ENCODE results near the gene CD1E. TPM values are rescaled to one million over a fixed set of nuclear protein-coding genes. Genes with fewer than 3 reads are reported as not detected.

CD1E gene
- total and polyA plus RNA-seq, 2 of the 4 experiments (the other 2 are of a cell fraction): not detected

- H3K4ac ChIP-seq (ENCODE audit: low read depth, low read length): no peak overlapping the region
- no peak overlapping the region for H3K18ac ChIP-seq (ENCODE audit: low read depth, low read length)
- H4K20me1 ChIP-seq (ENCODE audit: insufficient read depth, low read length): no peaks in the 10 kb centered on the region
- in situ Hi-C loops (cut with MboI; ENCODE audit: low sequenced_read_pairs): no loop called here
- H3K4me2 ChIP-seq (ENCODE audit: low read depth, low read length): no peak overlapping the region
- H2BK20ac ChIP-seq (ENCODE audit: low read depth, low read length): no peak overlapping the region
- 0% methylated on average over 1 of the region's 1 CpG; no CpG with 5 or more reads in 1 of the 2 experiments for WGBS, 2 experiments (ENCODE audit: extremely low coverage in 2 of 2, insufficient read length in 1 of 2)
- no peak overlapping the region for H3K23ac ChIP-seq (ENCODE audit: low read depth, low read length)
- ATAC-seq (ENCODE audit: low read depth) (no peak), DNase-seq (no peak)
- H4K8ac ChIP-seq (ENCODE audit: low read depth in 2 of 2, low read length in 2 of 2): no peak overlapping the region
- H2AK5ac ChIP-seq (ENCODE audit: low read depth, low read length): no peak overlapping the region
- ChIA-PET CTCF (no interaction called here), POLR2A (ENCODE audit: unreplicated experiment) (no interaction called here)
- H3K79me1 ChIP-seq (ENCODE audit: low read depth in 1 of 2, low read length in 2 of 2): no peaks in the 10 kb centered on the region
- BruUV-seq (replicated peaks): no TSS peak
- H3K27me3 ChIP-seq (ENCODE audit: control insufficient read depth, insufficient read depth, low read length): no peaks in the 10 kb centered on the region
- no peak overlapping the region for H2BK15ac ChIP-seq (ENCODE audit: low read depth, low read length)
- dilution Hi-C loops (cut with HindIII; ENCODE audit: low sequenced_read_pairs, unreplicated experiment): no loop called here
- H3K9ac ChIP-seq (ENCODE audit: low read depth, low read length): no peak overlapping the region
- no peak overlapping the region for H4K5ac ChIP-seq (ENCODE audit: low read depth, low read length)
- no peak overlapping the region for H3K4me3 ChIP-seq (ENCODE audit: insufficient read depth, low read depth, low read length)
- H3K56ac ChIP-seq (ENCODE audit: extremely low read depth, insufficient read depth, low read length): no peak overlapping the region
- H3K27ac ChIP-seq (ENCODE audit: insufficient read depth, low read length): no peak overlapping the region
- no peak overlapping the region for H2AFZ ChIP-seq (replicated peaks; ENCODE audit: low read length, poor library complexity)
- intact Hi-C loops (cut with micrococcal nuclease): no loop called here
- no peak overlapping the region for H2AK9ac ChIP-seq (replicated peaks; ENCODE audit: low read depth, low read length, poor library complexity)
- no peak for TF ChIP-seq ELK1 (IDR thresholded peaks at IDR 0.05; ENCODE audit: borderline replicate concordance, low read depth, low read length)
- no peak for TF ChIP-seq MXI1 (IDR thresholded peaks at IDR 0.05; ENCODE audit: borderline replicate concordance, low read depth, low read length)
- no peak for TF ChIP-seq MAFK (IDR thresholded peaks at IDR 0.05; ENCODE audit: low read depth, low read length)
- no peak for TF ChIP-seq FOS (IDR thresholded peaks at IDR 0.05; ENCODE audit: low read depth, low read length)
- no peak for TF ChIP-seq NFE2L2 (IDR thresholded peaks at IDR 0.05; ENCODE audit: low read depth, low read length)
- no peak for TF ChIP-seq CTCF (conservative IDR thresholded peaks at IDR 0.05; ENCODE audit: low read depth, low read length)
- no peak for TF ChIP-seq SMC3 (IDR thresholded peaks at IDR 0.05; ENCODE audit: low read depth, low read length)
- no peak for TF ChIP-seq RAD21 (IDR thresholded peaks at IDR 0.05; ENCODE audit: low read length)
- no peak for TF ChIP-seq CHD1 (IDR thresholded peaks at IDR 0.05; ENCODE audit: low read depth, low read length)
- no peak for TF ChIP-seq CEBPB (IDR thresholded peaks at IDR 0.05; ENCODE audit: low read depth, low read length)
- H3K4me1 ChIP-seq (ENCODE audit: control insufficient read depth, insufficient read depth, low read length): no peaks in the 10 kb centered on the region
- H2BK5ac ChIP-seq (ENCODE audit: low read depth, low read length, poor library complexity, severe bottlenecking): no peak overlapping the region
- no peak overlapping the region for H3K14ac ChIP-seq (replicated peaks; ENCODE audit: low read depth, low read length)
- H3K36me3 ChIP-seq (ENCODE audit: control insufficient read depth, insufficient read depth, low read length): no peaks in the 10 kb centered on the region
- no peak overlapping the region for H2BK120ac ChIP-seq (ENCODE audit: low read depth, low read length)
- no peak overlapping the region for H4K91ac ChIP-seq (ENCODE audit: insufficient read depth, low read depth, low read length)
- H3K9me1 ChIP-seq (ENCODE audit: insufficient read depth, low read length): no peaks in the 10 kb centered on the region
- no peaks in the 10 kb centered on the region; the same call in 1 of the 2 replicates for H3K9me3 ChIP-seq (ENCODE audit: control insufficient read depth, insufficient read depth, low read length)
Observed at GRCh38 chr1:158362482-158362881, 8.8 kb downstream of the CD1E start.

Data from IMR-90 (cell line).